Karpas-422 (cell line): ENCODE results near the gene NFATC1. TPM values are rescaled to one million over a fixed set of nuclear protein-coding genes. Genes with fewer than 3 reads are reported as not detected.

Source experiments
- DNase-seq: peaks from one replicate; pipeline ENCODE4 v3.0.0-alpha.2; 2015
- H2AFZ ChIP-seq: fragments of 200-600 bp; sonication (generic); 2 replicates; pipeline ENCODE4 v1.6.1; 2014; ENCODE audit warnings: antibody characterized with exemption, low read length, mixed read lengths
- H3K27ac ChIP-seq: fragments of 200-600 bp; sonication (generic); 2 replicates; pipeline ENCODE4 v1.5.1; 2014; ENCODE audit warnings: mild to moderate bottlenecking, low read length, moderate library complexity
- H3K27me3 ChIP-seq: fragments of 200-600 bp; sonication (generic); 2 replicates; pipeline ENCODE4 v1.6.1; 2014; ENCODE audit warnings: low read length, mixed read lengths
- H3K36me3 ChIP-seq: fragments of 200-600 bp; sonication (generic); 2 replicates; pipeline ENCODE4 v1.6.1; 2014; ENCODE audit warnings: low read length, mixed read lengths; ENCODE audit not compliant: insufficient read depth
- H3K4me1 ChIP-seq: fragments of 200-600 bp; sonication (generic); 2 replicates; pipeline ENCODE4 v1.6.1; 2014; ENCODE audit warnings: mild to moderate bottlenecking, low read length, mixed read lengths
- H3K4me2 ChIP-seq: fragments of 200-600 bp; sonication (generic); 2 replicates; pipeline ENCODE4 v1.6.1; 2014; ENCODE audit warnings: low read length, low read depth, mild to moderate bottlenecking; ENCODE audit not compliant: poor library complexity, severe bottlenecking
- H3K4me3 ChIP-seq: fragments of 200-600 bp; sonication (generic); 2 replicates; pipeline ENCODE4 v1.5.1; 2014; ENCODE audit warnings: mild to moderate bottlenecking, antibody characterized with exemption, low read length, mixed read lengths
- H3K79me2 ChIP-seq: fragments of 200-600 bp; sonication (generic); 2 replicates; pipeline ENCODE4 v1.6.1; 2014; ENCODE audit warnings: mild to moderate bottlenecking, low read length, mixed read lengths
- H3K9ac ChIP-seq: fragments of 200-600 bp; sonication (generic); 2 replicates; pipeline ENCODE4 v1.6.0; 2014; ENCODE audit warnings: low read length
- H3K9me2 ChIP-seq: fragments of 200-600 bp; sonication (generic), shearing (Covaris generic); replicated peaks from 2 replicates; pipeline ENCODE4 v1.6.0; 2014; ENCODE audit warnings: mild to moderate bottlenecking, low read length, moderate library complexity; ENCODE audit not compliant: insufficient read depth
- H3K9me3 ChIP-seq: fragments of 300-700, 200-600 bp; sonication (generic); 2 replicates; pipeline ENCODE4 v1.6.1; 2014; ENCODE audit warnings: low read length, mixed read lengths
- H4K20me1 ChIP-seq: fragments of 200-600 bp; sonication (generic); 2 replicates; pipeline ENCODE4 v1.6.1; 2014; ENCODE audit warnings: mild to moderate bottlenecking, antibody characterized with exemption, low read length, low read depth; ENCODE audit not compliant: insufficient read depth
- total RNA-seq: library from RNA; depleted of rRNA; stranded (reverse); fragments of >200 nt; shearing (Covaris generic); gene quantifications from 2 replicates; pipeline ENCODE4 v1.2.3, GENCODE V29; 2014; ENCODE audit warnings: low replicate concordance

Gene NFATC1
- total RNA-seq, 1 experiment from 2014 or later, result 46.1 TPM

- H3K27ac ChIP-seq, result no peak overlapping the region
- no peaks in the 10 kb centered on the region for H3K27me3 ChIP-seq
- no peak overlapping the region for H2AFZ ChIP-seq
- no peaks in the 10 kb centered on the region for H3K4me1 ChIP-seq
- no peaks in the 10 kb centered on the region for H3K9me2 ChIP-seq
- H3K4me2 ChIP-seq, result no peak overlapping the region
- no peak overlapping the region for H3K9ac ChIP-seq
- H4K20me1 ChIP-seq, result no peaks in the 10 kb centered on the region
- H3K9me3 ChIP-seq, result no peaks in the 10 kb centered on the region
- no peak for DNase-seq
- peaks cover 13% of the 10 kb centered on the region; the same call in 1 of the 2 replicates for H3K79me2 ChIP-seq
- peaks cover 34% of the 10 kb centered on the region for H3K36me3 ChIP-seq
- H3K4me3 ChIP-seq, result no peak overlapping the region
These were observed 93.5 kb downstream of the NFATC1 start for GRCh38 chr18:79489051-79489898.

GRCh38 chr18:79489899-79490625 is 94.3 kb downstream of the NFATC1 start:
- Histone ChIP-seq H3K4me1 (no peaks in the 10 kb centered on the region), H3K79me2 (peaks cover 13% of the 10 kb centered on the region; the same call in 1 of the 2 replicates), H4K20me1 (no peaks in the 10 kb centered on the region), H3K9me3 (no peaks in the 10 kb centered on the region), H3K4me3 (no peak overlapping the region), H3K4me2 (no peak overlapping the region), H3K27ac (no peak overlapping the region), H3K9ac (no peak overlapping the region), H3K36me3 (peaks cover 35% of the 10 kb centered on the region), H3K9me2 (no peaks in the 10 kb centered on the region), H3K27me3 (no peaks in the 10 kb centered on the region), H2AFZ (no peak overlapping the region)
- DNase-seq, result no peak

- Histone ChIP-seq H3K4me1 (no peaks in the 10 kb centered on the region), H3K9me3 (no peaks in the 10 kb centered on the region), H3K9ac (no peak overlapping the region), H3K79me2 (peaks cover 13% of the 10 kb centered on the region; the same call in 1 of the 2 replicates), H3K27ac (no peak overlapping the region), H2AFZ (no peak overlapping the region), H3K4me3 (no peak overlapping the region), H3K9me2 (no peaks in the 10 kb centered on the region), H3K27me3 (no peaks in the 10 kb centered on the region), H3K36me3 (peaks cover 41% of the 10 kb centered on the region), H3K4me2 (no peak overlapping the region), H4K20me1 (no peaks in the 10 kb centered on the region)
- DNase-seq, result no peak
These were observed 94.9 kb downstream of the NFATC1 start for GRCh38 chr18:79490626-79491041.

GRCh38 chr18:79491081-79491551 is 95.4 kb downstream of the NFATC1 start:
- peaks cover 13% of the 10 kb centered on the region; the same call in 1 of the 2 replicates for H3K79me2 ChIP-seq
- H3K27me3 ChIP-seq, result no peaks in the 10 kb centered on the region
- no peaks in the 10 kb centered on the region for H3K9me3 ChIP-seq
- peaks cover 45% of the 10 kb centered on the region for H3K36me3 ChIP-seq
- H3K4me2 ChIP-seq, result no peak overlapping the region
- no peak overlapping the region for H2AFZ ChIP-seq
- no peak overlapping the region for H3K4me3 ChIP-seq
- no peaks in the 10 kb centered on the region for H3K4me1 ChIP-seq
- no peak overlapping the region for H3K9ac ChIP-seq
- no peaks in the 10 kb centered on the region for H3K9me2 ChIP-seq
- no peak for DNase-seq
- no peaks in the 10 kb centered on the region for H4K20me1 ChIP-seq
- no peak overlapping the region for H3K27ac ChIP-seq

- Histone ChIP-seq H3K79me2 (peaks cover 6% of the 10 kb centered on the region; the same call in 1 of the 2 replicates), H2AFZ (no peak overlapping the region), H3K4me1 (no peaks in the 10 kb centered on the region), H3K27ac (no peak overlapping the region), H3K9me3 (no peaks in the 10 kb centered on the region; the same call in 1 of the 2 replicates), H3K9ac (no peak overlapping the region), H3K9me2 (no peaks in the 10 kb centered on the region), H3K36me3 (peaks cover 45% of the 10 kb centered on the region), H3K4me2 (no peak overlapping the region), H3K27me3 (no peaks in the 10 kb centered on the region), H4K20me1 (no peaks in the 10 kb centered on the region), H3K4me3 (no peak overlapping the region)
- DNase-seq, result no peak
These were observed 97.6 kb downstream of the NFATC1 start for GRCh38 chr18:79493211-79493800.

- no peak overlapping the region for H3K4me3 ChIP-seq
- DNase-seq, result no peak
- H3K27ac ChIP-seq, result no peak overlapping the region
- H3K4me2 ChIP-seq, result no peak overlapping the region
- H3K4me1 ChIP-seq, result no peaks in the 10 kb centered on the region
- H3K36me3 ChIP-seq, result peaks cover 47% of the 10 kb centered on the region
- H4K20me1 ChIP-seq, result no peaks in the 10 kb centered on the region
- H3K79me2 ChIP-seq, result 0 out of 2 replicates have a peak, but pooled peaks cover 3% of the 10 kb centered on the region
- no peaks in the 10 kb centered on the region; the same call in 1 of the 2 replicates for H3K9me3 ChIP-seq
- no peaks in the 10 kb centered on the region for H3K27me3 ChIP-seq
- H3K9ac ChIP-seq, result no peak overlapping the region
- H3K9me2 ChIP-seq, result no peaks in the 10 kb centered on the region
- no peak overlapping the region for H2AFZ ChIP-seq
These were observed 98.1 kb downstream of the NFATC1 start for GRCh38 chr18:79493801-79494211.

- Histone ChIP-seq H3K4me1 (no peaks in the 10 kb centered on the region), H3K27ac (no peak overlapping the region), H3K27me3 (no peaks in the 10 kb centered on the region), H3K9ac (no peak overlapping the region), H3K9me3 (no peaks in the 10 kb centered on the region; the same call in 1 of the 2 replicates), H3K4me2 (no peak overlapping the region), H3K36me3 (peaks cover 57% of the 10 kb centered on the region), H2AFZ (no peak overlapping the region), H3K4me3 (no peak overlapping the region), H3K9me2 (no peaks in the 10 kb centered on the region), H4K20me1 (no peaks in the 10 kb centered on the region), H3K79me2 (no peaks in the 10 kb centered on the region)
- no peak for DNase-seq
These were observed 99.2 kb downstream of the NFATC1 start for GRCh38 chr18:79494936-79495335.
